Prostate gland (tissue), 2 donors: ENCODE measurements around the gene AGXT. TPM values are rescaled to one million over a fixed set of nuclear protein-coding genes. Genes with fewer than 3 reads are reported as not detected.

ENCODE experiments used
- DNase-seq: peaks from one replicate; pipeline ENCODE4 v3.0.0-alpha.2; 2019; ENCODE audit warnings: low spot score
- H3K27ac ChIP-seq, 2 donors: fragments of 200-600 bp; sonication (generic); 2 replicates each; pipeline ENCODE4 v1.5.1; 2017 to 2019
- H3K27me3 ChIP-seq: fragments of 200-600 bp; sonication (generic); replicated peaks from 2 replicates; pipeline ENCODE4 v1.5.1; 2019; ENCODE audit not compliant: insufficient read depth
- H3K36me3 ChIP-seq, 2 donors: fragments of 200-600 bp; sonication (generic); 1 replicate in 1 of 2; 2 replicates in 1 of 2; pipeline versions ENCODE4 v1.5.1 to v1.8.1; 2017 to 2019
- H3K4me1 ChIP-seq: fragments of 200-600 bp; sonication (generic); replicated peaks from 2 replicates; pipeline ENCODE4 v1.5.1; 2019
- H3K4me3 ChIP-seq, 2 donors: fragments of 200-600 bp; sonication (generic); 2 replicates each; pipeline ENCODE4 v1.5.1; 2017 to 2019
- H3K9me3 ChIP-seq: fragments of 200-600 bp; sonication (generic); 2 replicates; pipeline ENCODE4 v1.5.1; 2017
- CTCF ChIP-seq, 4 experiments: fragments of 200-600 bp in 2 of 4; fragments of 450-650 bp in 2 of 4; sonication (generic) in 2 of 4; IDR thresholded peaks; 1 replicate in 3 of 4; 2 replicates in 1 of 4; pipeline ENCODE4 v1.5.1; 2016 to 2019; ENCODE audit warnings: antibody characterized with exemption in 4 of 4, mild to moderate bottlenecking in 2 of 4, moderate library complexity in 2 of 4
- POLR2A ChIP-seq: fragments of 450-650 bp; IDR thresholded peaks from one replicate; pipeline ENCODE4 v1.6.1; 2016; ENCODE audit warnings: antibody characterized with exemption, mild to moderate bottlenecking
- POLR2AphosphoS5 ChIP-seq: sonication (generic); formaldehyde crosslinking; IDR thresholded peaks from one replicate; pipeline ENCODE4 v1.6.1; 2017; ENCODE audit warnings: antibody characterized with exemption
- WGBS: methylation state at CpG from one replicate; pipeline ENCODE4 v1.1.5; 2018; 5-methylcytosine and 5-hydroxymethylcytosine counted together
- intact Hi-C: fragments of 100-400 bp; cut with DNase I; formaldehyde crosslinking; loops from one replicate; pipeline ENCODE4 v1.14.2; 2022
- total RNA-seq, 2 donors: library from RNA; depleted of rRNA; stranded (reverse); fragments of >200 nt; gene quantifications; one replicate each; pipeline ENCODE4 v1.1.0, GENCODE V29; 2016

The AGXT gene
- total RNA-seq, 2 donors from 2014 or later: not detected

GRCh38 chr2:240832921-240833494 is 35.6 kb upstream of the AGXT start:
- Histone ChIP-seq H3K36me3 (no peaks in the 10 kb centered on the region), H3K4me1 (peaks cover 5% of the 10 kb centered on the region), H3K27me3 (no peaks in the 10 kb centered on the region), H3K27ac (no peak overlapping the region), H3K9me3 (no peaks in the 10 kb centered on the region), H3K4me3 (no peak overlapping the region)
- intact Hi-C loops: no loop called here
- TF ChIP-seq CTCF (IDR thresholded peaks at IDR 0.05) (no peak), POLR2A (no peak), POLR2AphosphoS5 (no peak)
- WGBS: 70% methylated on average over 13 of the region's 13 CpGs
- no peak for DNase-seq

- H3K4me1 ChIP-seq: peaks cover 5% of the 10 kb centered on the region
- no peak overlapping the region for H3K27ac ChIP-seq
- TF ChIP-seq POLR2AphosphoS5 (no peak), CTCF (IDR thresholded peaks at IDR 0.05) (no peak), POLR2A (no peak)
- no peaks in the 10 kb centered on the region for H3K27me3 ChIP-seq
- no peak overlapping the region for H3K4me3 ChIP-seq
- H3K36me3 ChIP-seq: no peaks in the 10 kb centered on the region
- no peak for DNase-seq
- intact Hi-C loops: no loop called here
- H3K9me3 ChIP-seq: no peaks in the 10 kb centered on the region
- WGBS: 76% methylated on average over 8 of the region's 8 CpGs
These were observed 34.8 kb upstream of the AGXT start for GRCh38 chr2:240833724-240834285.

- Histone ChIP-seq H3K4me3 (no peak overlapping the region), H3K4me1 (peaks cover 5% of the 10 kb centered on the region), H3K36me3 (no peaks in the 10 kb centered on the region), H3K27me3 (no peaks in the 10 kb centered on the region), H3K9me3 (no peaks in the 10 kb centered on the region), H3K27ac (no peak overlapping the region)
- no peak for DNase-seq
- intact Hi-C loops: no loop called here
- whole genome bisulfite sequencing: 86% methylated on average over 6 of the region's 6 CpGs
- TF ChIP-seq POLR2A (no peak), POLR2AphosphoS5 (no peak), CTCF (IDR thresholded peaks at IDR 0.05) (no peak)
These were observed 34.1 kb upstream of the AGXT start for GRCh38 chr2:240834377-240834975.

- DNase-seq: no peak
- Histone ChIP-seq H3K36me3 (no peaks in the 10 kb centered on the region), H3K27ac (no peak overlapping the region), H3K9me3 (no peaks in the 10 kb centered on the region), H3K4me3 (no peak overlapping the region), H3K4me1 (peaks cover 5% of the 10 kb centered on the region), H3K27me3 (no peaks in the 10 kb centered on the region)
- intact Hi-C loops: no loop called here
- 71% methylated on average over 9 of the region's 9 CpGs for WGBS
- TF ChIP-seq POLR2AphosphoS5 (no peak), POLR2A (no peak), CTCF (IDR thresholded peaks at IDR 0.05) (no peak)
These were observed 33.1 kb upstream of the AGXT start for GRCh38 chr2:240835528-240835927.
